ENCODE data around the gene DGLUCY.

DGLUCY gene

GRCh38 chr14:91125271-91125660 lies 11.4 kb downstream of the DGLUCY start:
- peaks cover 23% of the 10 kb centered on the region for H3K36me3 ChIP-seq (ENCODE audit: insufficient read depth, low read length)
- no peaks in the 10 kb centered on the region for H3K27me3 ChIP-seq (ENCODE audit: control insufficient read depth in 1 of 2, insufficient read depth in 2 of 2, low read length in 2 of 2)
- H3K4me1 ChIP-seq (ENCODE audit: insufficient read depth, low read length) = peaks cover 46% of the 10 kb centered on the region
- no peaks in the 10 kb centered on the region for H3K9me3 ChIP-seq (ENCODE audit: low read length)
- H3K27ac ChIP-seq (ENCODE audit: low read depth, low read length) = peak overlapping the region; percentile 14
- H3K4me3 ChIP-seq (ENCODE audit: low read depth in 1 of 2, low read length in 2 of 2) = no peak overlapping the region
- no peak overlapping the region for H3K9ac ChIP-seq (ENCODE audit: low read length)

GRCh38 chr14:91125801-91126200 lies 11.9 kb downstream of the DGLUCY start:
- Histone ChIP-seq H3K4me1 (ENCODE audit: insufficient read depth, low read length) (peaks cover 41% of the 10 kb centered on the region), H3K27me3 (ENCODE audit: control insufficient read depth in 1 of 2, insufficient read depth in 2 of 2, low read length in 2 of 2) (no peaks in the 10 kb centered on the region), H3K27ac (ENCODE audit: low read depth, low read length) (peak overlapping the region; percentile 14), H3K4me3 (ENCODE audit: low read depth in 1 of 2, low read length in 2 of 2) (no peak overlapping the region), H3K9ac (ENCODE audit: low read length) (no peak overlapping the region), H3K9me3 (ENCODE audit: low read length) (no peaks in the 10 kb centered on the region), H3K36me3 (ENCODE audit: insufficient read depth, low read length) (peaks cover 23% of the 10 kb centered on the region)

DNA sequence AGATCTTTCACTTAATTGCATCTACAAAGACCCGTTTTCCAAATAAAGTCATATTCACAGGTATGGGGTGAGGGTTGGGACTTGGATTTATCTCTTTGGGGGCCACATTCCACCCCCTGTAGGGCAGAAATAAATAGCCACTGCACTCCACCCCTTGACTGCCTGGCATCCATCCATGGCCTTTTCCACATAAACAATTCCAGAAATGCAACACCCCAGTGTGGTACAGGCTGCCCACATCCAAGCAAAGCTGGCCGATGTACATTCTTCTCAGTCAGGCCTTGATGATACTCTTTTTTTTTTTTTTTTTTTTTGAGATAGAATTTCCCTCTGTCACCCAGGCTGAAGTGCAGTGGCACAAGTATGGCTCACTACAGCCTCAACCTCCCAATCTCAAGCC lies 12.9 kb downstream of the DGLUCY start:
- Histone ChIP-seq H3K36me3 (ENCODE audit: insufficient read depth, low read length) (peaks cover 26% of the 10 kb centered on the region), H3K27me3 (ENCODE audit: control insufficient read depth in 1 of 2, insufficient read depth in 2 of 2, low read length in 2 of 2) (no peaks in the 10 kb centered on the region)

DNA sequence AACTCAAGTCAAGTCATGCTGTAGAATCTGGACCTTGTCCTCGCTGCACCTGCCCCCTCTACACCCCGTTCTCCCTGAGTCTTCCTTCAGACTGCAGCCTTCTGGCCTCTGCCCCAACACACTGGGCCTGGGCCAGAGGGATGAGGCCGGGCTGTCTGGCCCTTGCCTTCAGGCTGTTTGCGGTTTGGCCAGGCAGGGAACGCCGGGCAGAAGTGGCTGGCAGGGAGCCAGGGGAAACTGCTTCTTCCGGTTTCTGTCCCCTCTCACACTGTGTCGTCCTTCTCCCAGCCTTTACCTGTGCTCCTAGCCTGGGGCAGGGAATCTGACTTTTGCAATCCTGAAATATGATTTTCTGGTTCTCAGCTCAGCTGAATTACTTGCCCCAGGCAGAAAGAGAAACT lies 13.5 kb downstream of the DGLUCY start:
- Histone ChIP-seq H3K27ac (ENCODE audit: low read depth, low read length) (no peak overlapping the region), H3K4me1 (ENCODE audit: insufficient read depth, low read length) (peaks cover 36% of the 10 kb centered on the region), H3K4me3 (ENCODE audit: low read depth in 1 of 2, low read length in 2 of 2) (no peak overlapping the region), H3K9ac (ENCODE audit: low read length) (no peak overlapping the region), H3K9me3 (ENCODE audit: low read length) (no peaks in the 10 kb centered on the region), H3K36me3 (ENCODE audit: insufficient read depth, low read length) (peaks cover 31% of the 10 kb centered on the region), H3K27me3 (ENCODE audit: control insufficient read depth in 1 of 2, insufficient read depth in 2 of 2, low read length in 2 of 2) (no peaks in the 10 kb centered on the region)

More for the DNA sequence above, 12.9 kb downstream of the DGLUCY start:
- Histone ChIP-seq H3K9ac (ENCODE audit: low read length) (no peak overlapping the region), H3K27ac (ENCODE audit: low read depth, low read length) (peak overlapping the region; percentile 34), H3K9me3 (ENCODE audit: low read length) (no peaks in the 10 kb centered on the region), H3K4me1 (ENCODE audit: insufficient read depth, low read length) (peaks cover 37% of the 10 kb centered on the region), H3K4me3 (ENCODE audit: low read depth in 1 of 2, low read length in 2 of 2) (no peak overlapping the region)

DNA sequence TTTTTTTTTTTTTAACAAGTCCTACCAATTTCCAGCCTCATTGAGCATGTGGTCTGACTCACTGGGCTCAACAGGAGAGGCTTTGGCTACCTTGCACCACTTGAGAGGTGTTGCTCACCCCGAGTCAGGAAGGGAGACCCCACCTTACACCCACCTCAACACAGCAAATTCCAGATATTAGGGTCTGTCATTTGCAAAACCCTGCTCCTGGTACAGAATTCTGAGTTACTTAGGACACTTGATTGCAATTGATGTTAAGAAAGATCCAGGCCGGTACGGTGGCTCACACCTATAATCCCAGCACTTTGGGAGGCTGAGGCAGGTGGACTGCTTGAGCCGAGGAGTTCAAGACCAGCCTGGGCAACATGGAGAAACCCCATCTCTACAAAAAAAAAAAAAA lies 14.1 kb downstream of the DGLUCY start:
- Histone ChIP-seq H3K4me3 (ENCODE audit: low read depth in 1 of 2, low read length in 2 of 2) (no peak overlapping the region), H3K27ac (ENCODE audit: low read depth, low read length) (no peak overlapping the region), H3K27me3 (ENCODE audit: control insufficient read depth in 1 of 2, insufficient read depth in 2 of 2, low read length in 2 of 2) (no peaks in the 10 kb centered on the region), H3K36me3 (ENCODE audit: insufficient read depth, low read length) (peaks cover 31% of the 10 kb centered on the region), H3K4me1 (ENCODE audit: insufficient read depth, low read length) (peaks cover 36% of the 10 kb centered on the region), H3K9me3 (ENCODE audit: low read length) (no peaks in the 10 kb centered on the region), H3K9ac (ENCODE audit: low read length) (no peak overlapping the region)

GRCh38 chr14:91128699-91129098 lies 14.8 kb downstream of the DGLUCY start:
- Histone ChIP-seq H3K36me3 (ENCODE audit: insufficient read depth, low read length) (peaks cover 31% of the 10 kb centered on the region), H3K27ac (ENCODE audit: low read depth, low read length) (no peak overlapping the region), H3K27me3 (ENCODE audit: control insufficient read depth in 1 of 2, insufficient read depth in 2 of 2, low read length in 2 of 2) (no peaks in the 10 kb centered on the region), H3K9me3 (ENCODE audit: low read length) (no peaks in the 10 kb centered on the region), H3K4me3 (ENCODE audit: low read depth in 1 of 2, low read length in 2 of 2) (no peak overlapping the region), H3K4me1 (ENCODE audit: insufficient read depth, low read length) (peaks cover 31% of the 10 kb centered on the region), H3K9ac (ENCODE audit: low read length) (no peak overlapping the region)

- H3K27ac ChIP-seq (ENCODE audit: low read depth, low read length) = no peak overlapping the region
Measured at GRCh38 chr14:91129261-91129660, 15.4 kb downstream of the DGLUCY start.

GRCh38 chr14:91135039-91135438 lies 21.2 kb downstream of the DGLUCY start:
- H3K36me3 ChIP-seq (ENCODE audit: insufficient read depth, low read length) = peaks cover 8% of the 10 kb centered on the region
- peaks cover 7% of the 10 kb centered on the region for H3K4me1 ChIP-seq (ENCODE audit: insufficient read depth, low read length)
- H3K4me3 ChIP-seq (ENCODE audit: low read depth in 1 of 2, low read length in 2 of 2) = no peak overlapping the region
- no peaks in the 10 kb centered on the region for H3K27me3 ChIP-seq (ENCODE audit: control insufficient read depth in 1 of 2, insufficient read depth in 2 of 2, low read length in 2 of 2)
- H3K9ac ChIP-seq (ENCODE audit: low read length) = no peak overlapping the region
- H3K27ac ChIP-seq (ENCODE audit: low read depth, low read length) = no peak overlapping the region
- H3K9me3 ChIP-seq (ENCODE audit: low read length) = no peaks in the 10 kb centered on the region

More at GRCh38 chr14:91129261-91129660, 15.4 kb downstream of the DGLUCY start:
- Histone ChIP-seq H3K9me3 (ENCODE audit: low read length) (no peaks in the 10 kb centered on the region), H3K27me3 (ENCODE audit: control insufficient read depth in 1 of 2, insufficient read depth in 2 of 2, low read length in 2 of 2) (no peaks in the 10 kb centered on the region), H3K4me3 (ENCODE audit: low read depth in 1 of 2, low read length in 2 of 2) (no peak overlapping the region), H3K36me3 (ENCODE audit: insufficient read depth, low read length) (peaks cover 31% of the 10 kb centered on the region), H3K9ac (ENCODE audit: low read length) (no peak overlapping the region), H3K4me1 (ENCODE audit: insufficient read depth, low read length) (peaks cover 25% of the 10 kb centered on the region)

DNA sequence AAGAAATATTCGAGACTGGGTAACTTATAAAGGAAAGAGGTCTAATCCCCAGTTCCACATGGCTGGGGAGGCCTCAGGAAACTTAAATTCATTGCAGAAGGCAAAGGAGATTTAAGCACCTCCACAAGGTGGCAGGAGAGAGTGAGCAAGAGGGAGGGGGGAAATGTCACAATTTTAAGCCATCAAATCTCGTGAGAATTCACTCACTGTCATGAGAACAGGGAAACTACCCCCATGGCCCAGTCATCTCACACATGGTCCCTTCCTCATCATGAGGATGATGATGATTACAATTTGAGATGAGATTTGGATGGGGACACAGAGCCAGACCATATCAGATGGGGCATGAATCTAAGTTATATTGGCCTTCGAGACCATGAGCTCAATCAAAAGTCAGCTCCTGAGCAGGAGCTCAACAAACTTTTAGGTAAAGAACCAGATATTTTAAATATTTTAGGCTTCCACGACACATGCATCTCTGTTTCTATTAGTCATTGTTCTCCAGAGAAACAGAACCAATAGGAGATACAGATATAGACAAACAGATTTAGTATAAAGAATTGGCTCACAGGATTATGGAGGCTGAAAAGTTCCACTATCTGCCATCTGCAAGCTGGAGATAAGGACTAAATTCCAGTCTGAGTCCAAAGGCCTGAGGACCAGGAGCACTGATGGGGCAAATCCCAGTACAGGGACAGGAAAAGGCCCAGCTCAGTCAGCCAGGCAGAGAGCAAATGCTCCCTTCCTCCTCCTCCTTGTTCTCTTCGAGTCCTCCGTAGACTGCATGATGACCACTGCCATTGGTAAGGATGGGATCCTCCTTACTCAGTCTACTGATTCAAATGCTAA lies 24.9 kb downstream of the DGLUCY start:
- H3K4me3 ChIP-seq (ENCODE audit: low read depth in 1 of 2, low read length in 2 of 2) = no peak overlapping the region
- no peak overlapping the region for H3K9ac ChIP-seq (ENCODE audit: low read length)
- H3K4me1 ChIP-seq (ENCODE audit: insufficient read depth, low read length) = peaks cover 15% of the 10 kb centered on the region
- no peak overlapping the region for H3K27ac ChIP-seq (ENCODE audit: low read depth, low read length)
- no peaks in the 10 kb centered on the region for H3K9me3 ChIP-seq (ENCODE audit: low read length)
- peaks cover 5% of the 10 kb centered on the region for H3K36me3 ChIP-seq (ENCODE audit: insufficient read depth, low read length)
- no peaks in the 10 kb centered on the region for H3K27me3 ChIP-seq (ENCODE audit: control insufficient read depth in 1 of 2, insufficient read depth in 2 of 2, low read length in 2 of 2)

DNA sequence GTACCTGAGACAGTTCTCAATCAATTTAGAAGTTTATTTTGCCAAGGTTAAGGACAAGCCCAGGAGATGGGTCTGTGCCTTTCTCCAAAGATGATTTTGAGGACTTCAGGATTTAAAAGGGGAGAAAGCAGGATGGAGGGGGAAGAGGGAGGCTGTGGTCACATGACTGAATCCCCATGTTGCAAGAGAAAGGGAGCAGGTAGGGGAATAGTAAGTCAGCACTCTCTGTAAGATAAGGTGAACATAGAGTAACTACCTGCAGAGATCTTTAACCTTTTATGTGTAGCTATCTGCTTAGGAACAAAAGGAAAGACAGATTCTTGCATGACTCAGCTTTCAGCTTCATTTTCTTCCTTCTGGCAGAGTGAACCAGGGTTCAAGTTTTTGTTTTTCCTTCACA lies 25.9 kb downstream of the DGLUCY start:
- Histone ChIP-seq H3K27ac (ENCODE audit: low read depth, low read length) (no peak overlapping the region), H3K4me1 (ENCODE audit: insufficient read depth, low read length) (peaks cover 25% of the 10 kb centered on the region), H3K9me3 (ENCODE audit: low read length) (no peaks in the 10 kb centered on the region), H3K27me3 (ENCODE audit: control insufficient read depth in 1 of 2, insufficient read depth in 2 of 2, low read length in 2 of 2) (no peaks in the 10 kb centered on the region), H3K36me3 (ENCODE audit: insufficient read depth, low read length) (peaks cover 5% of the 10 kb centered on the region), H3K4me3 (ENCODE audit: low read depth in 1 of 2, low read length in 2 of 2) (no peak overlapping the region), H3K9ac (ENCODE audit: low read length) (no peak overlapping the region)

DNA sequence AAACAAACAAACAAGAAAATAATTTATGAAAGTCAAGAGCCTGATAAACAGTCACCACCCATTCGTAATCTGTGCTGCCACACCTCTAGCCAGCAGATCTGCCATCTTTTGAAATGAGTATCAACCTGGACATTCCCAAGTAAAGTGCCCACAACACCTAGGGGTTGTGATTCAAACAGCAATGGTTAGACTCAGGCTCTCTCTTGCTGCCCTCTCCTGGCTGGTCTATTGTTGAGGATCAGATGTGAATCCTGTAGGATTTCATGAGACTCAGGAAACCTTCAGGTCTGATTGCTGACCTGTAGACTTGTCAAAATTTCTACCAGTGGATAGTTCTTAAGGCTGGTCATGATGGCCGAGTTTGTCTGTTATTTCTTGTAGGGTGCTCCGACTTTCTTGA lies 26.8 kb downstream of the DGLUCY start:
- H3K27ac ChIP-seq (ENCODE audit: low read depth, low read length) = no peak overlapping the region

GRCh38 chr14:91142214-91142668 lies 28.4 kb downstream of the DGLUCY start:
- Histone ChIP-seq H3K9me3 (ENCODE audit: low read length) (no peaks in the 10 kb centered on the region), H3K36me3 (ENCODE audit: insufficient read depth, low read length) (peaks cover 23% of the 10 kb centered on the region), H3K4me3 (ENCODE audit: low read depth in 1 of 2, low read length in 2 of 2) (no peak overlapping the region), H3K4me1 (ENCODE audit: insufficient read depth, low read length) (peaks cover 40% of the 10 kb centered on the region), H3K9ac (ENCODE audit: low read length) (no peak overlapping the region), H3K27me3 (ENCODE audit: control insufficient read depth in 1 of 2, insufficient read depth in 2 of 2, low read length in 2 of 2) (no peaks in the 10 kb centered on the region), H3K27ac (ENCODE audit: low read depth, low read length) (no peak overlapping the region)

More for the DNA sequence above, 26.8 kb downstream of the DGLUCY start:
- Histone ChIP-seq H3K9me3 (ENCODE audit: low read length) (no peaks in the 10 kb centered on the region), H3K27me3 (ENCODE audit: control insufficient read depth in 1 of 2, insufficient read depth in 2 of 2, low read length in 2 of 2) (no peaks in the 10 kb centered on the region), H3K4me3 (ENCODE audit: low read depth in 1 of 2, low read length in 2 of 2) (no peak overlapping the region), H3K36me3 (ENCODE audit: insufficient read depth, low read length) (peaks cover 13% of the 10 kb centered on the region), H3K4me1 (ENCODE audit: insufficient read depth, low read length) (peaks cover 34% of the 10 kb centered on the region), H3K9ac (ENCODE audit: low read length) (no peak overlapping the region)
